ENCODE results near the gene TRIM50. TPM values are rescaled to one million over a fixed set of nuclear protein-coding genes. Genes with fewer than 3 reads are reported as not detected.
"Not testable (repeated sequence)": the region's sequence is repeated elsewhere in the genome, so short reads cannot be mapped to it uniquely, and the experiment has no call there.

TRIM50 gene
- total and polyA plus RNA-seq, 2 experiments from 2014 or later = 0.10 TPM; not detected in 1

DNA sequence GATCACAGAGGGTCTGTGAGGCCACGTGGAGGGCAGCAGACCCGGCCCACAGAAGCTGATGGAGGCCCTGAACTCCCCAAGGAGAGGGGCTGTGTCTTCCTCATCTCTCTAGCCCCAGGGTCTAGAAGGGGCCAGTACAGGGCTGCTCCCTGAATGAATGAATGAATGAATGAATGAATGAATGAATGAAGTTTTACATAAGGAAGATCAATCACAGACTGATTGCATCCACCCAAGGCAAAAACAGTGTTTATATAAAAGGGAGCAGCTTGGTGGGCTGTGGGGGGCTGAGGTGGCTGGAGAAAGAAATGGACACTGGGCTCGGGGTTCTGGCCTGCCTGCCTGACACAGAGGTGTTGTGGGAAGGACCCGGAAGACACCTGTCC lies 14.4 kb downstream of the TRIM50 start (continued):
- TF ChIP-seq, protein P1, sequence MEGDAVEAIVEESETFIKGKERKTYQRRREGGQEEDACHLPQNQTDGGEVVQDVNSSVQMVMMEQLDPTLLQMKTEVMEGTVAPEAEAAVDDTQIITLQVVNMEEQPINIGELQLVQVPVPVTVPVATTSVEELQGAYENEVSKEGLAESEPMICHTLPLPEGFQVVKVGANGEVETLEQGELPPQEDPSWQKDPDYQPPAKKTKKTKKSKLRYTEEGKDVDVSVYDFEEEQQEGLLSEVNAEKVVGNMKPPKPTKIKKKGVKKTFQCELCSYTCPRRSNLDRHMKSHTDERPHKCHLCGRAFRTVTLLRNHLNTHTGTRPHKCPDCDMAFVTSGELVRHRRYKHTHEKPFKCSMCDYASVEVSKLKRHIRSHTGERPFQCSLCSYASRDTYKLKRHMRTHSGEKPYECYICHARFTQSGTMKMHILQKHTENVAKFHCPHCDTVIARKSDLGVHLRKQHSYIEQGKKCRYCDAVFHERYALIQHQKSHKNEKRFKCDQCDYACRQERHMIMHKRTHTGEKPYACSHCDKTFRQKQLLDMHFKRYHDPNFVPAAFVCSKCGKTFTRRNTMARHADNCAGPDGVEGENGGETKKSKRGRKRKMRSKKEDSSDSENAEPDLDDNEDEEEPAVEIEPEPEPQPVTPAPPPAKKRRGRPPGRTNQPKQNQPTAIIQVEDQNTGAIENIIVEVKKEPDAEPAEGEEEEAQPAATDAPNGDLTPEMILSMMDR (conservative IDR thresholded peaks at IDR 0.05; ENCODE audit: low read depth in 2 of 2) = no peak
- TF ChIP-seq EZH2phosphoT487 (IDR thresholded peaks at IDR 0.05; ENCODE audit: unreplicated experiment) = no peak
- TF ChIP-seq, protein P2, sequence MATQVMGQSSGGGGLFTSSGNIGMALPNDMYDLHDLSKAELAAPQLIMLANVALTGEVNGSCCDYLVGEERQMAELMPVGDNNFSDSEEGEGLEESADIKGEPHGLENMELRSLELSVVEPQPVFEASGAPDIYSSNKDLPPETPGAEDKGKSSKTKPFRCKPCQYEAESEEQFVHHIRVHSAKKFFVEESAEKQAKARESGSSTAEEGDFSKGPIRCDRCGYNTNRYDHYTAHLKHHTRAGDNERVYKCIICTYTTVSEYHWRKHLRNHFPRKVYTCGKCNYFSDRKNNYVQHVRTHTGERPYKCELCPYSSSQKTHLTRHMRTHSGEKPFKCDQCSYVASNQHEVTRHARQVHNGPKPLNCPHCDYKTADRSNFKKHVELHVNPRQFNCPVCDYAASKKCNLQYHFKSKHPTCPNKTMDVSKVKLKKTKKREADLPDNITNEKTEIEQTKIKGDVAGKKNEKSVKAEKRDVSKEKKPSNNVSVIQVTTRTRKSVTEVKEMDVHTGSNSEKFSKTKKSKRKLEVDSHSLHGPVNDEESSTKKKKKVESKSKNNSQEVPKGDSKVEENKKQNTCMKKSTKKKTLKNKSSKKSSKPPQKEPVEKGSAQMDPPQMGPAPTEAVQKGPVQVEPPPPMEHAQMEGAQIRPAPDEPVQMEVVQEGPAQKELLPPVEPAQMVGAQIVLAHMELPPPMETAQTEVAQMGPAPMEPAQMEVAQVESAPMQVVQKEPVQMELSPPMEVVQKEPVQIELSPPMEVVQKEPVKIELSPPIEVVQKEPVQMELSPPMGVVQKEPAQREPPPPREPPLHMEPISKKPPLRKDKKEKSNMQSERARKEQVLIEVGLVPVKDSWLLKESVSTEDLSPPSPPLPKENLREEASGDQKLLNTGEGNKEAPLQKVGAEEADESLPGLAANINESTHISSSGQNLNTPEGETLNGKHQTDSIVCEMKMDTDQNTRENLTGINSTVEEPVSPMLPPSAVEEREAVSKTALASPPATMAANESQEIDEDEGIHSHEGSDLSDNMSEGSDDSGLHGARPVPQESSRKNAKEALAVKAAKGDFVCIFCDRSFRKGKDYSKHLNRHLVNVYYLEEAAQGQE (IDR thresholded peaks at IDR 0.05; ENCODE audit: unreplicated experiment) = no peak
- no peak for TF ChIP-seq ZNF331 (CRISPR knock-in tag; IDR thresholded peaks at IDR 0.05; ENCODE audit: low read depth)

DNA sequence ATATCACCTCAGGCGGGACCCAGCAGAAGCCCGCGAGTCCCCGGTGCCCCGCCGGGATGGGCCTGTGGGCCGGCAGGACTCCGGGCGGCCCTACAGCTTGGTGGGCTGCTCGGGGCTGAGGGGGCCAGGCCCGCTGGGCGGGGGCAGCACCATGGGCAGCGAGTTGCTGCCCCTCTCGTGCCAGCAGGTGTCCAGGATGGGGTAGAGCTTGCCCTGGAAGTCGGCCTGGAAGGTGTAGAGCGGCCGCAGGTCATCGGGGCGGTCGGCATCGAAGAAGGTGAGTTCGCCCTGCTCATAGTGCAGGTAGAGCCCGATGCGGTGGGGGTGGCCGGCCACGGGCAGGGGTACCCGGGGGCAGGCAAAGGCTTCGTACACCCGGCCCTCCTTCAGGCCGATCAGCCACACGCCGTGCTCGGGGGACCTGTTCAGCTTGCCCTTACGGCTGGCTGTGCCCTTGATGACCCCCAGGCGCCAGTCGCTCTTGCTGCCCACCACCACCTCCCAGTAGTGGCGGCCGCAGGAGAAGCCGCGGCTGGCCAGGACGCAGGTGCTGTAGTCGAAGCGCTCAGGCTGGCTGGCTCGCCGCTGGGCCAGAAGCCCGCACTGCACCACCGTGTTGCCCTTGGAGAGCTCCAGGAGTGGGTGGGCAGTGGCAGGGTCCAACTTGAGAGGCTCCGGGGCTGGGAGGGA lies 14.9 kb downstream of the TRIM50 start:
- Histone ChIP-seq H3K9me2 (ENCODE audit: insufficient read depth) (0 out of 2 replicates have a peak, but pooled peaks cover 3% of the 10 kb centered on the region), H3F3A (replicated peaks; ENCODE audit: low read depth) (no peaks in the 10 kb centered on the region), H2AFZ (no peak overlapping the region), H3K27me3 (ENCODE audit: insufficient read depth) (no peaks in the 10 kb centered on the region), H3K4me1 (ENCODE audit: insufficient read depth) (0 out of 2 replicates have a peak, but pooled peaks cover under 1% of the 10 kb centered on the region), H4K20me1 (replicated peaks; ENCODE audit: insufficient read depth) (no peaks in the 10 kb centered on the region), H3K27ac (ENCODE audit: low read depth) (no peak overlapping the region), H3K79me2 (replicated peaks; ENCODE audit: insufficient read depth) (peaks cover 2% of the 10 kb centered on the region), H3K4me2 (no peak overlapping the region), H3K36me3 (ENCODE audit: insufficient read depth) (no peaks in the 10 kb centered on the region), H3K4me3 (no peak overlapping the region)
- Mint-ChIP-seq H3K27ac (no peak overlapping the region), H3K4me3 (no peak overlapping the region), H3K36me3 (ENCODE audit: low read depth) (peaks cover 2% of the 10 kb centered on the region; the same call in 2 of the 3 replicates), H3K9me3 (no peaks in the 10 kb centered on the region; the same call in 2 of the 3 replicates), H3K4me1 (peaks cover 2% of the 10 kb centered on the region), H3K27me3 (ENCODE audit: insufficient read depth, low read depth, poor library complexity) (peaks cover 14% of the 10 kb centered on the region)
- ATAC-seq (no peak), DNase-seq (ENCODE audit: low spot score) (no peak)
- no peak for TF ChIP-seq POLR2AphosphoS5 (IDR thresholded peaks at IDR 0.05; ENCODE audit: low read depth)
- TF ChIP-seq, protein P3, sequence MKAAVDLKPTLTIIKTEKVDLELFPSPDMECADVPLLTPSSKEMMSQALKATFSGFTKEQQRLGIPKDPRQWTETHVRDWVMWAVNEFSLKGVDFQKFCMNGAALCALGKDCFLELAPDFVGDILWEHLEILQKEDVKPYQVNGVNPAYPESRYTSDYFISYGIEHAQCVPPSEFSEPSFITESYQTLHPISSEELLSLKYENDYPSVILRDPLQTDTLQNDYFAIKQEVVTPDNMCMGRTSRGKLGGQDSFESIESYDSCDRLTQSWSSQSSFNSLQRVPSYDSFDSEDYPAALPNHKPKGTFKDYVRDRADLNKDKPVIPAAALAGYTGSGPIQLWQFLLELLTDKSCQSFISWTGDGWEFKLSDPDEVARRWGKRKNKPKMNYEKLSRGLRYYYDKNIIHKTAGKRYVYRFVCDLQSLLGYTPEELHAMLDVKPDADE (IDR thresholded peaks at IDR 0.05) = no peak

DNA sequence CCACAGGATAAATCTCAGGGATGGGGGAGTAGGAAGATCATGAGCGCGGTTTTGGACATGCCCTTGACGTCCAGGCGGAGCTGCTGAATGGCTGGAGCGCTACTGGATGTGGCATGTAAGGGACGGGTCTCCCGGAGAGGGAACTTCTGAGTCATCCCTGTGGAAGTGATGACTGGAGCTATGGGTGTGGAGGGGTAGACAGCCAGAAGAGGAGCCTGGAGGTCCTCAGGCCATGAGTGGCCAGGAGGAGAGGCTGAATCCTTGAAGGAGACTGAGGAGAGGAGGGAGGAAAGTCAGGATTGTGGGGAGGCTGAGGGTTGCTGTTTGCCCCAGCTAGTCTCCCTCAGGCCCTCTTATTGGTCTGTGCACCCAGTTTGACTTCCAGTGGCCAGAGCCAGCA lies 16.5 kb downstream of the TRIM50 start:
- H4K20me1 ChIP-seq (replicated peaks; ENCODE audit: insufficient read depth) = not testable (repeated sequence)

More for the DNA sequence above, 16.5 kb downstream of the TRIM50 start:
- not testable (repeated sequence) for H3K27me3 ChIP-seq (ENCODE audit: insufficient read depth); DNase-seq (ENCODE audit: low spot score); H3K27ac ChIP-seq (ENCODE audit: low read depth); H3K9me2 ChIP-seq (ENCODE audit: insufficient read depth); H3K4me3 ChIP-seq; H3K36me3 ChIP-seq (ENCODE audit: insufficient read depth); ATAC-seq; H3K9me3 Mint-ChIP-seq; H3K4me3 Mint-ChIP-seq; H2AFZ ChIP-seq; H3K4me2 ChIP-seq; H3F3A ChIP-seq (replicated peaks; ENCODE audit: low read depth); H3K4me1 ChIP-seq (ENCODE audit: insufficient read depth); H3K27ac Mint-ChIP-seq
- H3K4me1 Mint-ChIP-seq = peaks cover 13% of the 10 kb centered on the region
- peaks cover 17% of the 10 kb centered on the region for H3K79me2 ChIP-seq (replicated peaks; ENCODE audit: insufficient read depth)
- peaks cover 21% of the 10 kb centered on the region for H3K27me3 Mint-ChIP-seq (ENCODE audit: insufficient read depth, low read depth, poor library complexity)
- peaks cover 15% of the 10 kb centered on the region for H3K36me3 Mint-ChIP-seq (ENCODE audit: low read depth)

All from GM23338 (cell line).